Testis (tissue), 5 donors: Measurements from ENCODE around the gene HIPK4. TPM values are rescaled to one million over a fixed set of nuclear protein-coding genes. Genes with fewer than 3 reads are reported as not detected.
"Not testable (repeated sequence)": the region's sequence is repeated elsewhere in the genome, so short reads cannot be mapped to it uniquely, and the experiment has no call there.

Experiments used
- DNase-seq: peaks from one replicate; pipeline ENCODE4 v3.0.0-alpha.2; 2019
- H3K27ac ChIP-seq, 2 donors: fragments of 200-600 bp; sonication (generic); one replicate each; pipeline ENCODE4 v1.5.1; 2019
- H3K27me3 ChIP-seq: fragments of 200-600 bp; sonication (generic); one replicate; pipeline ENCODE4 v1.5.1; 2019
- H3K36me3 ChIP-seq: fragments of 200-600 bp; sonication (generic); one replicate; pipeline ENCODE4 v1.5.1; 2017; ENCODE audit warnings: low read depth; ENCODE audit errors: missing control alignments
- H3K4me1 ChIP-seq: fragments of 200-600 bp; sonication (generic); one replicate; pipeline ENCODE4 v1.5.1; 2019
- H3K4me3 ChIP-seq, 2 donors: fragments of 200-600 bp; sonication (generic); one replicate each; pipeline ENCODE4 v1.5.1; 2017 to 2019
- H3K9me3 ChIP-seq: fragments of 200-600 bp; sonication (generic); one replicate; pipeline ENCODE4 v1.5.1; 2017
- CTCF ChIP-seq, 3 experiments: fragments of 450-650 bp in 2 of 3; fragments of 200-600 bp in 1 of 3; sonication (generic) in 1 of 3; IDR thresholded peaks; one replicate each; pipeline ENCODE4 v1.5.1; 2016 to 2019; ENCODE audit warnings: antibody characterized with exemption in 3 of 3, mild to moderate bottlenecking in 2 of 3, moderate library complexity in 1 of 3
- POLR2A ChIP-seq: fragments of 450-650 bp; IDR thresholded peaks from one replicate; pipeline ENCODE4 v1.6.1; 2017; ENCODE audit warnings: antibody characterized with exemption, mild to moderate bottlenecking, moderate library complexity
- WGBS, 2 donors: methylation state at CpG; one replicate each; pipeline ENCODE4 v1.1.5; 2018; 5-methylcytosine and 5-hydroxymethylcytosine counted together
- intact Hi-C: fragments of 100-400 bp; cut with DNase I; formaldehyde crosslinking; loops from one replicate; pipeline ENCODE4 v1.15.1; 2023; ENCODE audit warnings: low total_unique reads
- long read RNA-seq, 2 donors: transcript quantifications; one replicate each; lab custom pipeline, GENCODE V29; 2026
- polyA plus RNA-seq: library from polyadenylated mRNA; stranded (reverse); fragments of 350-450 nt; fragmentation: Illumina TruSeq; extraction: RNeasy Lipid Tissue Mini Kit (QIAGEN cat#74804); gene quantifications from one replicate; pipeline ENCODE4 v1.2.3, GENCODE V29; 2014; ENCODE audit warnings: low read depth, low replicate concordance; ENCODE audit not compliant: insufficient read depth
- total RNA-seq, 2 donors: library from RNA; depleted of rRNA; stranded (reverse); fragments of >200 nt; gene quantifications; one replicate each; pipeline ENCODE4 v1.2.3, GENCODE V29; 2016

The HIPK4 gene
- total RNA-seq (10 to 100 TPM; 13.7 to 30.3 TPM), polyA plus RNA-seq (32.8 TPM)
- long read RNA-seq, donor 1 = 0 reads
- long read RNA-seq, donor 2 = 0 reads

GRCh38 chr19:40390084-40390742, at the start of gene HIPK4:
TSS of gene HIPK4 (minus strand) at chr19:40390181. CDS start at chr19:40389902, 279 bp downstream.
- no peaks in the 10 kb centered on the region for H3K27me3 ChIP-seq
- H3K36me3 ChIP-seq = no peaks in the 10 kb centered on the region
- intact Hi-C loops = no loop called here
- WGBS, 2 donors = 89 to 90% methylated on average over 10 of the region's 10 CpGs
- no peak within 1 kb of the TSS for H3K27ac ChIP-seq
- DNase-seq = no peak
- H3K4me1 ChIP-seq = peaks cover 10% of the 10 kb centered on the region
- TF ChIP-seq POLR2A (no peak), CTCF (IDR thresholded peaks at IDR 0.05) (no peak)
- no peaks in the 10 kb centered on the region for H3K9me3 ChIP-seq
- no peak within 1 kb of the TSS for H3K4me3 ChIP-seq

GRCh38 chr19:40438284-40438683, 48.3 kb upstream of the HIPK4 start:
- Histone ChIP-seq H3K27me3 (no peaks in the 10 kb centered on the region), H3K36me3 (no peaks in the 10 kb centered on the region), H3K4me3 (no peak overlapping the region), H3K4me1 (peaks cover 28% of the 10 kb centered on the region), H3K27ac (no peak overlapping the region), H3K9me3 (no peaks in the 10 kb centered on the region)
- TF ChIP-seq CTCF (IDR thresholded peaks at IDR 0.05) = no peak
- no peak for TF ChIP-seq POLR2A
- no peak for DNase-seq
- intact Hi-C loops = no loop called here
- WGBS, 2 donors = 91 to 92% methylated on average over 3 of the region's 3 CpGs

GRCh38 chr19:40433391-40434216, 43.6 kb upstream of the HIPK4 start:
- no peaks in the 10 kb centered on the region for H3K36me3 ChIP-seq
- no peaks in the 10 kb centered on the region for H3K9me3 ChIP-seq
- peaks cover 25% of the 10 kb centered on the region for H3K4me1 ChIP-seq
- peak overlapping the region; percentile 95 to 96 for H3K27ac ChIP-seq
- intact Hi-C loops = no loop called here
- DNase-seq = peak; percentile 87
- WGBS, 2 donors = 0% methylated on average over 25 to 50 of the region's 50 CpGs
- TF ChIP-seq POLR2A (no peak), CTCF (IDR thresholded peaks at IDR 0.05) (no peak)
- no peaks in the 10 kb centered on the region for H3K27me3 ChIP-seq
- H3K4me3 ChIP-seq = peak overlapping the region; percentile 46 to 69

GRCh38 chr19:40432760-40433159, 42.8 kb upstream of the HIPK4 start:
- Histone ChIP-seq H3K27ac (peak overlapping the region; percentile 95 to 96), H3K4me1 (peaks cover 25% of the 10 kb centered on the region), H3K4me3 (peak overlapping the region; percentile 46 to 69)
- H3K27me3 ChIP-seq, H3K36me3 ChIP-seq, H3K9me3 ChIP-seq, DNase-seq, intact Hi-C loops: not testable (repeated sequence)
- WGBS, 2 donors = 19 to 23% methylated on average over 7 of the region's 7 CpGs

- TF ChIP-seq CTCF (IDR thresholded peaks at IDR 0.05) (no peak), POLR2A (no peak)
- 81 to 83% methylated on average over 3 of the region's 3 CpGs for WGBS, 2 donors
- no peak for DNase-seq
- intact Hi-C loops = no loop called here
- no peaks in the 10 kb centered on the region for H3K27me3 ChIP-seq
- peaks cover 25% of the 10 kb centered on the region for H3K4me1 ChIP-seq
- H3K36me3 ChIP-seq = no peaks in the 10 kb centered on the region
- H3K27ac ChIP-seq = peak overlapping the region in 1 of 2 donors; percentile 96
- H3K4me3 ChIP-seq = no peak overlapping the region
- no peaks in the 10 kb centered on the region for H3K9me3 ChIP-seq
Measured at GRCh38 chr19:40431698-40432097, 41.7 kb upstream of the HIPK4 start.

GRCh38 chr19:40430242-40430641, 40.3 kb upstream of the HIPK4 start:
- 97 to 100% methylated on average over 5 to 10 of the region's 10 CpGs for WGBS, 2 donors
- peaks cover 25% of the 10 kb centered on the region for H3K4me1 ChIP-seq

GRCh38 chr19:40428197-40428596, 38.2 kb upstream of the HIPK4 start:
- H3K4me1 ChIP-seq = peaks cover 23% of the 10 kb centered on the region
- H3K9me3 ChIP-seq = not testable (repeated sequence)

More at GRCh38 chr19:40430242-40430641, 40.3 kb upstream of the HIPK4 start:
- H3K4me3 ChIP-seq, intact Hi-C loops, H3K27ac ChIP-seq, H3K9me3 ChIP-seq, H3K36me3 ChIP-seq, H3K27me3 ChIP-seq, DNase-seq: not testable (repeated sequence)

More at GRCh38 chr19:40428197-40428596, 38.2 kb upstream of the HIPK4 start:
- DNase-seq, H3K27ac ChIP-seq, intact Hi-C loops, H3K27me3 ChIP-seq, H3K4me3 ChIP-seq, H3K36me3 ChIP-seq: not testable (repeated sequence)
- WGBS, 2 donors = 70 to 76% methylated on average over 7 of the region's 7 CpGs
